ENCODE results near the gene ADARB2.
A peak's percentile ranks its signal among the peaks of the same experiment; 100 is the strongest.

The ADARB2 gene

DNA sequence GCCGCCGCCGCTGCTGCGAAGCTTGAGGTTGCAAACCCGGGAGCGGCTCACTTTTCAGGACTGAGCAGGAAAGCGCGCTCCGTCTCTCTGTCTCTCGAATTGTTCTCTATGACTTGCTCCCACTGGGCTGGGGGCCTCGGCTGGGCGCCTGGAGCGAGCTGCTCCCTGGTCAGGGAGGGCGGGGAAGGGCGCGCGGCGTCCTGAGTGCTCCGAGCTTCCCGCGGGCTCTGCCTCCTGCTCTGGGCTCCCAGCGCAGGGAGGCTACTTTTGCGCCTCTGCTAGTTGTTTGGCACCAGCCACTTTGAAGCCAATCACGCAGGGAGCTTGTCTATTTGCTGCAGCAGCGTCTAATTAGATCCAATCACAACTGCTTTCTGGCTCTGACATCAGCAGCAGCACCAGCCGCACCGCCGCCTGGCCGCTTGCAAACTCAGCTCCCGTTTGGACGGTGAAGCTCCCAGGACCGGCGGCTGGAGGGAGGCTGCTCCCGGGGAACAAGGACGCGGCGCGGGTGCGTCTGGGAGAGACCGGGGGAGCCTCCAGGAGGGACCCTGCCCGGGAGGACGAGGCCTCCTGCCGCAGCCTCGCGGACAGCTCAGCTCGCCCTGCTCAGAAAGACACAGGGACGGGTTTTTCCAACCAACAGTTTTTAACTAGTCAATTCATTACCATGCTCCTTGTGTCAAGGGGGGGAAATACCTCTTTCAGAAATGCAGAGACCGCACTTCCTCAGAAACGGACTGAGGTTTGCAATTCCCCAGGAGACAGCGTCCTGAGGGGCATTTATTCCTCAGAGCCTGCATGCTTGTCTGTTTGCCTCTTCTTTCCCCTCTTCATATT, at the start of gene ADARB2:
ADARB2 (minus strand) TSS at position 304 of the 840 bp plus-strand sequence.
- ChIA-PET CTCF (interaction anchor here (1.5 kb wide), 1 partner anchor 369 kb away, joined by 6 read pairs; no protein-coding TSS in a partner anchor), POLR2A (interaction anchor here (0.6 to 1.3 kb wide), 3 partner anchors 16 to 293 kb away, joined by 3 read pairs; no protein-coding TSS in a partner anchor)
- TF ChIP-seq SUZ12 (IDR thresholded peaks at IDR 0.05) (no peak), TARDBP (IDR thresholded peaks at IDR 0.05) (no peak)
- DNase-seq (ENCODE audit: extremely low spot score) = peak; percentile 44

DNA sequence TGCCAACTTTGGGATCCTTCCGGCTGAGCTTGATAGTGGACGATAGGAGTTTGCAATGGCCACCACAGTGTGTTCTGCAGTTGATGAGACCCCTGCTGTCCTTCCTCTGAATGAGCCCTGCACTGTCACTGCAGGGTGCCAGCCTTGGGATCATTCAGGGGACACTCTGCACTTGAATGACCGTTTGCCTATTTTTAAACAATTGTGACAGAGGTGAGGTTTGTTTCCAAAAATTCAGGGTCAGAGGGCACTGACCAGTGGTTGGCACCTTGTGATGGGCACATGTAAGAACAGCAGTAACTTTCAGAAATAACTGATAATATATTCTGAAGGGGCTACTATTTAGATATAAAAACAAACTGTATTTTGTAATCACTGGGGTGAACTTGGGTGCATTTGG, 48.5 kb upstream of the ADARB2 start:
- TF ChIP-seq BHLHE40 (IDR thresholded peaks at IDR 0.05; ENCODE audit: borderline replicate concordance) (no peak), SUZ12 (IDR thresholded peaks at IDR 0.05) (no peak), FOXK2 (IDR thresholded peaks at IDR 0.05) (no peak), FOXM1 (IDR thresholded peaks at IDR 0.05; ENCODE audit: borderline replicate concordance) (no peak)
- TF ChIP-seq, protein P1, sequence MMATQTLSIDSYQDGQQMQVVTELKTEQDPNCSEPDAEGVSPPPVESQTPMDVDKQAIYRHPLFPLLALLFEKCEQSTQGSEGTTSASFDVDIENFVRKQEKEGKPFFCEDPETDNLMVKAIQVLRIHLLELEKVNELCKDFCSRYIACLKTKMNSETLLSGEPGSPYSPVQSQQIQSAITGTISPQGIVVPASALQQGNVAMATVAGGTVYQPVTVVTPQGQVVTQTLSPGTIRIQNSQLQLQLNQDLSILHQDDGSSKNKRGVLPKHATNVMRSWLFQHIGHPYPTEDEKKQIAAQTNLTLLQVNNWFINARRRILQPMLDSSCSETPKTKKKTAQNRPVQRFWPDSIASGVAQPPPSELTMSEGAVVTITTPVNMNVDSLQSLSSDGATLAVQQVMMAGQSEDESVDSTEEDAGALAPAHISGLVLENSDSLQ (IDR thresholded peaks at IDR 0.05) = no peak
- POLR2A ChIA-PET = no interaction called here
- CTCF ChIA-PET = no interaction called here
- DNase-seq (ENCODE audit: extremely low spot score) = no peak

DNA sequence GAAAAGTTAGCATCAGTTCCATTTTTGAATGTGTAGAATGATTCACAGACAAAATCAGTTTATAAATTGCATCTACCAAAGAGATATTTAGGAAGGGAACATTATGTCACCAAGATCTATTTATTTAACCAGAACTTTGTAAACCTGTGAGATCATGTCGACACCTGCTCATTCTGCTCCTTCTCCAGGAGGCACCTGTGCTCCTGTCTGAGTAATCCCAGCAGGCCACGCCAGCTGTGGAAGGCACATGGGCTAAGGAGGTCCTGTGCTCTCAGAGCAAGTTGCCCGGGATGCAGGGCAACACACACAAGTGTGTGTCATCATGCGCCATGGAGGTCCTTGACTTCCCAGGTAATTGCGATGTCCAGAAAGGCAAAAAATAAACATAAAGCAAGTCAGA, 45.5 kb upstream of the ADARB2 start:
- no peak for TF ChIP-seq SP1 (IDR thresholded peaks at IDR 0.05)
- no peak for TF ChIP-seq CTBP1 (IDR thresholded peaks at IDR 0.05; ENCODE audit: borderline replicate concordance)
- TF ChIP-seq TARDBP (IDR thresholded peaks at IDR 0.05) = no peak
- ChIA-PET CTCF (no interaction called here), POLR2A (no interaction called here)
- DNase-seq (ENCODE audit: extremely low spot score) = no peak

DNA sequence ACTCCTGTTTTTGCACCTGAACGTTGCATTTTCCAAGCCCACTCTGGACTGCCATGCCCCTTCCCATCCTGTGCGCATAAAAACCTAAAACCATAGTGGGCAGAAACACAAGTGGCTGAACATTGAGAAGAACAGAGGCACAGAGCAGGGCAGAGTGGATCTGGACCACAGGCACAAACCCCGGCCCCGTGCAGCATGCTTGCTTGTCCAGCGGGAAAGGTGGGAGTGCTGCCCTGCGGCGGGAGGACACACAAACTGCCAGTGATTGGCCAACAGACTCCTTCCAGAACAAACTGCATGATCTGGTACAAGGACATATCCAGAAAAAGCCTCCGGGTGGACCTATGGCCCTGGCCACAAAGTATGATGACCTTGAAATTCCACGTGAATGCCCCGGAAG, 42.5 kb upstream of the ADARB2 start:
- POLR2A ChIA-PET = no interaction called here
- CTCF ChIA-PET = no interaction called here
- no peak for DNase-seq (ENCODE audit: extremely low spot score)
- TF ChIP-seq LEF1 (IDR thresholded peaks at IDR 0.05; ENCODE audit: borderline replicate concordance) (no peak), HDGF (IDR thresholded peaks at IDR 0.05; ENCODE audit: borderline replicate concordance) (no peak), ELF4 (IDR thresholded peaks at IDR 0.05) (no peak), ZNF384 (IDR thresholded peaks at IDR 0.05) (no peak), SP1 (IDR thresholded peaks at IDR 0.05) (no peak), NFRKB (IDR thresholded peaks at IDR 0.05) (no peak), SUZ12 (IDR thresholded peaks at IDR 0.05) (no peak), CTBP1 (IDR thresholded peaks at IDR 0.05; ENCODE audit: borderline replicate concordance) (no peak), FOXA1 (IDR thresholded peaks at IDR 0.05) (no peak), FOXM1 (IDR thresholded peaks at IDR 0.05; ENCODE audit: borderline replicate concordance) (no peak)
- TF ChIP-seq, protein P1 (IDR thresholded peaks at IDR 0.05) = no peak

DNA sequence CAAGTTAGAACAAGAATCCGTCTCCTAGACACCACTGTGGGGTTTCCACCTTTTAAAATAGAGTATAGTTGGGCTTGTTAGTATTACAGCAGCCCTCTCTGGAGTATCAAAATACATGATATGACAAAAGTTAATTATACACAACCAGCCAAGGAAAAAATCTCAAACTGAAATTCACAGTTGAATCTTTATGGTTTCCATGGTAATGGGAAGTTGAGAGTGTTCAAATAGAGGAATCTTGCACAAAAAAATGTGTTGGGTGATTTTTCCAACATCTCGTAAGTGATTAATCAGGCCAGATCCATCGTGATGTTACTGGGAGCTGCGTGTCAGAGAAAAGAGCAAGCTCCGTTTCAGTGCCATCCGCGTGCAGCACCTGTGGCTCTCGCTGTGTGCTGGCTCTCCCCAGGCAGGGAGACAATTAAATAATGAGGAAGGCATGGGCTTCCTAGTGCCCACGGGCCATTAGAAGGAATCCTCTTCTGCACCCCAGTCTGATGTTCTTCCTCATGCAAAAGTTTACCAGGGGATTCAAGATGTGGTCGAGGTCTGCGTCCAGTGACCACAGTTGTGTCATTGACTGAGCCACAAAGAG, 41.1 kb upstream of the ADARB2 start:
- POLR2A ChIA-PET = no interaction called here
- no peak for DNase-seq (ENCODE audit: extremely low spot score)
- CTCF ChIA-PET = no interaction called here
- TF ChIP-seq ELF4 (IDR thresholded peaks at IDR 0.05) = no peak
- no peak for TF ChIP-seq TARDBP (IDR thresholded peaks at IDR 0.05)
- no peak for TF ChIP-seq SP1 (IDR thresholded peaks at IDR 0.05)
- TF ChIP-seq HDGF (IDR thresholded peaks at IDR 0.05; ENCODE audit: borderline replicate concordance) = no peak
- no peak for TF ChIP-seq FOXK2 (IDR thresholded peaks at IDR 0.05)
- no peak for TF ChIP-seq ARNT (IDR thresholded peaks at IDR 0.05)
- no peak for TF ChIP-seq NFRKB (IDR thresholded peaks at IDR 0.05)
- no peak for TF ChIP-seq CTBP1 (IDR thresholded peaks at IDR 0.05; ENCODE audit: borderline replicate concordance)
- TF ChIP-seq, protein P1 (IDR thresholded peaks at IDR 0.05) = no peak
- TF ChIP-seq L3MBTL2 (conservative IDR thresholded peaks at IDR 0.05) = no peak
- no peak for TF ChIP-seq SUZ12 (IDR thresholded peaks at IDR 0.05)

DNA sequence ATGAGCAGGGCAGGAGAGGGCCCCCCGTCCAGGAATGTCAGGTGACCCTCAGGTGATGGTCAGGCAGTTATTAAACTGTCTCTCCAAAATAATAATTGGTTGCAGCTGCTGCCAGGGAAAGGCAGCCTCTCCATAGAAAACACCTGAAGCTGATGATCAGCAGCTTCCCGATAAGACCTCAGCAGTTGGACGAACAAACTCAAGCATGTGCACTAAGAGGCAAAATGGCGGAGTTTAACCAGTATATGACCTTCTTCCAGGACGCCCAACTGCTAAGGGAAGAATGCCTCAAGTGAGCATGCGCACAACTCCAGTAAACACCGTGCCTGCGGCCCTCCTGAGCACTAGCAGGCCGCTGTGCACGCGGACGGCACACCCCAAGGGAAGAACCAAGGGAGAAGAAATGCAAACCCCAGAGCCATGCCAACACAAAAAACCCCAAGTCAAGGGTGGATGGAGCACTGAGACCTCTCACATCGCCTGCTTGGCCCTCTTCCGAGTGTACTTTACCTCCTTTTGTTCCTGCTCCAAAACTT, 38.9 kb upstream of the ADARB2 start:
- no peak for TF ChIP-seq LEF1 (IDR thresholded peaks at IDR 0.05; ENCODE audit: borderline replicate concordance)
- TF ChIP-seq SP1 (IDR thresholded peaks at IDR 0.05) = no peak
- no peak for TF ChIP-seq CTBP1 (IDR thresholded peaks at IDR 0.05; ENCODE audit: borderline replicate concordance)
- no peak for TF ChIP-seq HDGF (IDR thresholded peaks at IDR 0.05; ENCODE audit: borderline replicate concordance)
- TF ChIP-seq NFRKB (IDR thresholded peaks at IDR 0.05) = no peak
- no peak for TF ChIP-seq FOXK2 (IDR thresholded peaks at IDR 0.05)
- TF ChIP-seq SUZ12 (IDR thresholded peaks at IDR 0.05) = no peak
- no peak for TF ChIP-seq FOXA1 (IDR thresholded peaks at IDR 0.05)
- TF ChIP-seq TARDBP (IDR thresholded peaks at IDR 0.05) = no peak
- TF ChIP-seq L3MBTL2 (conservative IDR thresholded peaks at IDR 0.05) = no peak
- TF ChIP-seq BHLHE40 (IDR thresholded peaks at IDR 0.05; ENCODE audit: borderline replicate concordance) = no peak
- POLR2A ChIA-PET = no interaction called here

More for the DNA sequence above, 38.9 kb upstream of the ADARB2 start:
- CTCF ChIA-PET = no interaction called here
- DNase-seq (ENCODE audit: extremely low spot score) = no peak

All from HEK293T (cell line).